Right kidney (tissue), 9 donors: ENCODE measurements around the gene TSN.
A peak's percentile ranks its signal among the peaks of the same experiment; 100 is the strongest.
"Not testable (repeated sequence)": the region's sequence is repeated elsewhere in the genome, so short reads cannot be mapped to it uniquely, and the experiment has no call there.

Experiments used
- DNase-seq: peaks from one replicate; pipeline ENCODE4 v3.0.0-alpha.2; 2016
- long read RNA-seq, 8 donors: transcript quantifications; one replicate each; lab custom pipeline, GENCODE V29; 2026

Gene TSN
- long read RNA-seq, donor 1, transcript TSN-201 (6 exons, 3,420 nt): major isoform, 30 of 35 reads
- long read RNA-seq, donor 1, partial matches to known transcripts: 5 of 35 reads
- long read RNA-seq, donor 1, other reads (novel, unspliced or antisense): 0 of 35 reads
- long read RNA-seq, donor 2, transcript TSN-201 (6 exons, 3,420 nt): major isoform, 25 of 25 reads
- long read RNA-seq, donor 2, partial matches to known transcripts: 0 of 25 reads
- long read RNA-seq, donor 2, other reads (novel, unspliced or antisense): 0 of 25 reads
- long read RNA-seq, donor 3, transcript TSN-201 (6 exons, 3,420 nt): major isoform, 15 of 16 reads
- long read RNA-seq, donor 3, partial matches to known transcripts: 0 of 16 reads
- long read RNA-seq, donor 3, other reads (novel, unspliced or antisense): 0 of 16 reads
- long read RNA-seq, donor 4, transcript TSN-201 (6 exons, 3,420 nt): major isoform, 28 of 32 reads
- long read RNA-seq, donor 4, partial matches to known transcripts: 0 of 32 reads
- long read RNA-seq, donor 4, other reads (novel, unspliced or antisense): 0 of 32 reads
- long read RNA-seq, donor 5, transcript TSN-201 (6 exons, 3,420 nt): major isoform, 34 of 51 reads
- long read RNA-seq, donor 5, partial matches to known transcripts: 16 of 51 reads
- long read RNA-seq, donor 5, other reads (novel, unspliced or antisense): 0 of 51 reads
- long read RNA-seq, donor 6, transcript TSN-201 (6 exons, 3,420 nt): major isoform, 27 of 27 reads
- long read RNA-seq, donor 6, partial matches to known transcripts: 0 of 27 reads
- long read RNA-seq, donor 6, other reads (novel, unspliced or antisense): 0 of 27 reads
- long read RNA-seq, donor 7, transcript TSN-201 (6 exons, 3,420 nt): major isoform, 51 of 53 reads
- long read RNA-seq, donor 7, partial matches to known transcripts: 0 of 53 reads
- long read RNA-seq, donor 7, other reads (novel, unspliced or antisense): 0 of 53 reads
- long read RNA-seq, donor 8, transcript TSN-201 (6 exons, 3,420 nt): major isoform, 27 of 29 reads
- long read RNA-seq, donor 8, partial matches to known transcripts: 0 of 29 reads
- long read RNA-seq, donor 8, other reads (novel, unspliced or antisense): 0 of 29 reads

- DNase-seq: peak; percentile 96
Observed at GRCh38 chr2:121755237-121756111, at the start of gene TSN. Gene TSN, plus strand, starts transcription at chr2:121755651. Its CDS starts 129 bp downstream, at chr2:121755780.

GRCh38 chr2:121705958-121706357 lies 49.5 kb upstream of the TSN start:
- DNase-seq: no peak

GRCh38 chr2:121707344-121707919 lies 48.0 kb upstream of the TSN start:
- DNase-seq: peak; percentile 58

- DNase-seq: no peak
Observed at GRCh38 chr2:121707920-121708361, 47.5 kb upstream of the TSN start.

GRCh38 chr2:121709776-121710469 lies 45.5 kb upstream of the TSN start:
- no peak for DNase-seq

GRCh38 chr2:121710470-121711170 lies 44.8 kb upstream of the TSN start:
- DNase-seq: no peak

GRCh38 chr2:121711481-121711880 lies 44.0 kb upstream of the TSN start:
- DNase-seq: not testable (repeated sequence)

DNA sequence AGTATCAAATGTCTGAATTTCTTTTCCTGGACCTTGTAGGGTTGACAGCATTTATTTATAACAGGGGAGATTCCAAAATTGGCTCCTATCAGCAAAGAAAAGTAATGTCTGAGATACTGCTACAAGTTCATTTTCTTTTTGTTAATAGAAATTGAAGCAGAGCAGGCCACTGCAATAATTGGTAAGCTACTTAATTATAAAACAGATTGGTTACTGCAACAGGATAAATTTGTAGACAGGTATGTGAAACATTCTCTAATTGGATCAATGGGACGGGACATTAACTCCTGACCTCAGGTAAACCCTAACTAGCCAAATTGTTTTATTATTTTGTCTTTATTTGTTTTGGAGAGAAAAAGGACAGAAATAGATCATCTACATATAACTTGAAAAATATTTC lies 39.3 kb upstream of the TSN start:
- DNase-seq: no peak

DNA sequence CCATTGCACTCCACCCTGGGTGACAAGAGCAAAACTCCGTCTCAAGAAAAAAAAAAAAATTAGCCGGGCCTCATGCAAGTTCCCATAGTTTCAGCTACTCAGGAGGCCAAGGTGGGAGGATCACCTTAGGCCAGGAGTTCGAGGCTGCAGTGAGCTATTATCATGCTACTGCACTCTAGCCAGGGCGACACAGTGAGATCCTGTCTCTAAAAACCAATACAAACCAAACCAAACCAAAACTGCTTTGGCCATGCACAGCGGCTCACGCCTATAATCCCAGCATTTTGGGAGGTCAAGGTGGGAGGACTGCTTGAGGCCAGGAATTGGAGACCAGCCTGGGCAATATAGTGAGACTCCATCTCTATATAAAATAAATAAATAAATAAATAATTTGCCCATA lies 37.9 kb upstream of the TSN start:
- DNase-seq: no peak

- DNase-seq: no peak
Observed at GRCh38 chr2:121721926-121722325, 33.5 kb upstream of the TSN start.

DNA sequence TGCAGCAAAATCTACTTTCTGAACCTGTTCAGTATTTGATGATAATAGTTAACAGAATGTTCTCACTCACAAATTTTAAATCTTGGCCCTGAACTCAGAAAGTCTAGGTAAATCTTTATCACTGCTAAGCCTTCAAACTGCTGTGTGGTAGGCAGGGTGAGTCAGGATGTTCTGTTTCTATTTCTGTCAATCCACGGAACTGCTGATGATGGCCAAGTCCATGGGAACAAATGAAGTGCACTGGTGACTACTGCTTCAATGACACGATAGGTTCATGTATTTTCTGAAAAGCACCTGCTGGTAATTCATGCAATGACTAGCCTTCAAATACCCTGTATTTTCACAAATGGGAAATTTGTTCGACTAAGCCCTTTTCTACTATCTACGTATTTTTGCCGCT lies 33.0 kb upstream of the TSN start:
- DNase-seq: no peak

DNA sequence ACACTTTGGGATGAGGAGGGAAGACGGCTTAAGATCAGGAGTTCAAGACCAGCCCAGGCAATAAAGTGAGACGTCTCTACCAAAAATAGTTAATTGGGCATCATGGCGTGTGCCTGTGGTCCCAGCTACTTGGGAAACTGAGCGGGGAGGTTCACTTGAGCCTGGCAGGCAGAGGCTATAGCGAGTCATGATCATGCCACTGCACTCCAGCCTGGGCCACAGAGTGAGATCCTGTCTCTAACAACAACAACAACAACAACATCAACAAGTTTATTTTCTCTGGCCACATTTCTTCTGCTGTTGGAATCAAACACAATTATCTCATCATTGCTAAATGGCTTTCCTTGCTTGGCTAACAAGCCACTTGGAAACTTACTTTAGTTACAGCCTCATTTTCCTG lies 32.1 kb upstream of the TSN start:
- DNase-seq: no peak

DNA sequence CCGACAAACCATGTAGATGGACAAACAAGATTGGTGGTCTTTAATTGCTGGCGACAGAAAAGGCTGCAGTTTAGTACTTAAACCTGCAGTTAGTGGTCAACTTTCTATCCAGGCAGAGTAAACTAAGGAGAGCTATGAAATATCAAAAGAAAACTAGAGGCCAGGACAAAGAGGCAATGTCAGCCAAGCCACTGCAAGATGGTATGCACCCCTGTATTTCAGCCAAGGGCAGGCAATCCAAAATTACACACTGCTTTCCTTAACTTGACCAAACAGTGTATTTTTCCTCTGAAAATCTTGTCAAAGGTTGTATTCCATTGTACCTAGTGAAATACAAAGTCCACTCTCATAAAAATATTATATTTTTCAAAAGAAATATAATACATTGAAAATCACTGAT lies 28.1 kb upstream of the TSN start:
- no peak for DNase-seq

- DNase-seq: no peak
Observed at GRCh38 chr2:121727950-121728349, 27.5 kb upstream of the TSN start.

GRCh38 chr2:121731366-121731765 lies 24.1 kb upstream of the TSN start:
- no peak for DNase-seq

DNA sequence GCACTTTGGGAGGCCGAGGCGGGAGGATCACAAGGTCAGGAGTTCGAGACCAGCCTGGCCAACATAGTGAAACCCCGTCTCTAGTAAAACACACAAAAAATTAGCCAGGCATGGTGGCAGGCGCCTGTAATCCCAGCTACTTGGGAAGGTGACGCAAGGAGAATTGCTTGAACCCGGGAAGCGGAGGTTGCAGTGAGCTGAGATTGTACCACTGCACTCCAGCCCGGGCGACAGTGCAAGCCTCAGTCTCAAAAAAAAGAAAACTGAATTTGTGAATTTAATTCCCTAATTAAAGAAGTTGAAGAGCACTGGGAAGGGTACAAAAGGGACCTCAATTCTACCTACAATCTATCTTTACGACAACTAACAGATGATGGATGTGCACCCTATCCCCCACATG lies 20.9 kb upstream of the TSN start:
- DNase-seq: not testable (repeated sequence)

DNA sequence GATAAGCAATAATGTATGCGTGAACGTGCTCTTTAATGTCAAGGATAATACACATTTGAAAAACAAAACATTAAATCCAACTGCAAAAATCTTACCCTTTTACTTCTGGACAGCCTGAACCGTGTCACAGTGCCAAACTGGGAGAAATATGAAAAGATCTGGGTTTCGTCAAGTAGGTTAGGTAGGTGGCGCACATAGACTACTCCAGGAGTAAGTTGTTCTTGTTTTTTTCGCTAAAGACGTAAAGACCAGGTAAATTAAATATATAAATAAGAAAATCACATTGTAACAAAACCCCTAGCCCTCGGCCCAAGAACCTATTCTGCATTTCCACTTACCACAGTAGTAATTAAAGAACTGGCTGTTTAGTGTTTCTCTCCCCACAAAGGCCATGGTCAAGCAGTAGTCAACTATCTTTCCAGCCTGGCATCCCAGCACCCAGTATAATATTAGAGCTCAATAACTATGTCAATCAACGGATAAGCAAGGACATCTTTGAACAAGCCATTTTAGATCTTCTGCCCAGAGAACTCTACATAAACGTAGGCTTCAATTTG lies 19.9 kb upstream of the TSN start:
- DNase-seq: no peak

DNA sequence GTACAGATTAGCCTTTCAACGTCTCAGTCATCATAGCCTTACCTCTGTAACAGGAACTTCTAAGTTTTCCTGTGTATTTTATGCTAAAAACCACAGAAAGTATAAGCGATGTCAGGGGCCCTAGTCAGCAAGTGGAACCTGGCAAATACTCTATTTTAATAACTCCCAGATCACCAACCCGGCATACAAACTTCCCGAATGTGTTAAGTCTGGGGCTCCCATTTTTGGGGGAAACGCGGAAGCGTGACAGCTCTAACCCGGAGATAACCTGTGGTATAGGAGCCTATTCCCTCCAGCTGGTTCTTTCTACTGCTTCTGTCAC lies 19.4 kb upstream of the TSN start:
- no peak for DNase-seq

DNA sequence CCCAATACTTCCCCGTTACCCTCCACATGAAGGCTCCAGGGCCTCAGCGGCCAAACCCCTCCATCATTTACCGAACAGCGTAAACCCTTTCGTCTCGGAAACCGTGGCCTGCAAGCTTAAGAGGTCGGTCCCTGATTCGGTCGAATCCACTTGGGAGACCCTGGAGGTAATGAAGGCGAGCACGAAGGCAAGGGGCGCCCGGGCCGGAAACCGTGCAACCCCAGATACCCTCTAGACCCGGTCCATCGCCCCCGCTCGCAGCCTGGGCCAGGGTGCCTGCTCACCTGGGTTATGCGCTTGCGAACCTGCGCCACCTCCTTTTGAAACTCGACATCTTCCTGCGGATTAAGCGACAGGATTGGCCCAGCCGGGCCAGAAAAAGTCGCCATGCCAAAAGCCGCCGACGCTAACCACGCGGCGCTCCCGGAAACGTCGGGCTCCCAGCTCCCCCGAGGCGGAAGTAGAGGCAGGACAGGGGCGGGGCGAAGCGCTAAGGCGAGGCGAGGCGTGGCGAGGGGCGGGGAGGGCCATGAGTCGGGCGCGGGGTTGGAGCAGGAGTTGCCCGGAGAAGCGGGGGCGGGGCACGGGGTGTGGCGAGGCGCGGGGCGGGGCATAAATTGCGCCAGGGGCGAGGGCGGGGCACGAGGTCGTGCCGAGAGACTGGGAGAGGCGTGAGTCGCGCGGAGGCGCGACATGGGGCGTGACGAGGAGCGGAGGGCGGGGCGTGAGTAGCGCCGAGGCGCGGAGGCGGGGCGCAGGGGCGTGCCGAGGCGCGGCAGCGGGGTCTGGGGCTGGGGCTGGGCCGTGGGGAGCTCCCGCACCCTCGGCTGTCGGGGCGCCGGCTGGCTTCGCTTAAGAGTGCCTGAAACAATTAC lies 18.8 kb upstream of the TSN start, which contains the start of gene NIFK:
TSS of gene NIFK (minus strand) at position 414 of the 875 bp plus-strand sequence. CDS start at position 389, 25 bp downstream.
- DNase-seq: peak; percentile 76
